Coronary artery (tissue), 2 donors: Measurements from ENCODE around the gene KRTAP4-12.
"Not testable (repeated sequence)": the region's sequence is repeated elsewhere in the genome, so short reads cannot be mapped to it uniquely, and the experiment has no call there.

Source experiments
- DNase-seq: peaks from one replicate; pipeline ENCODE4 v3.0.0-alpha.2; 2017; ENCODE audit warnings: low spot score
- H3K27ac ChIP-seq, 2 donors: fragments of 200-600 bp; sonication (generic); one replicate each; pipeline ENCODE4 v1.5.1; 2016 to 2019
- H3K4me3 ChIP-seq: fragments of 200-600 bp; sonication (generic); 2 replicates; pipeline ENCODE4 v1.5.1; 2016; ENCODE audit warnings: mild to moderate bottlenecking, moderate library complexity
- TF ChIP-seq, protein P1 (sequence below): fragments of 200-600 bp; sonication (generic); IDR thresholded peaks from one replicate; pipeline ENCODE4 v1.5.1; 2019; ENCODE audit warnings: antibody characterized with exemption

Gene KRTAP4-12

GRCh38 chr17:41107941-41108450, 16.0 kb downstream of the KRTAP4-12 start:
- H3K4me3 ChIP-seq = no peak overlapping the region
- no peak for DNase-seq
- no peak overlapping the region for H3K27ac ChIP-seq
- TF ChIP-seq, protein P1, sequence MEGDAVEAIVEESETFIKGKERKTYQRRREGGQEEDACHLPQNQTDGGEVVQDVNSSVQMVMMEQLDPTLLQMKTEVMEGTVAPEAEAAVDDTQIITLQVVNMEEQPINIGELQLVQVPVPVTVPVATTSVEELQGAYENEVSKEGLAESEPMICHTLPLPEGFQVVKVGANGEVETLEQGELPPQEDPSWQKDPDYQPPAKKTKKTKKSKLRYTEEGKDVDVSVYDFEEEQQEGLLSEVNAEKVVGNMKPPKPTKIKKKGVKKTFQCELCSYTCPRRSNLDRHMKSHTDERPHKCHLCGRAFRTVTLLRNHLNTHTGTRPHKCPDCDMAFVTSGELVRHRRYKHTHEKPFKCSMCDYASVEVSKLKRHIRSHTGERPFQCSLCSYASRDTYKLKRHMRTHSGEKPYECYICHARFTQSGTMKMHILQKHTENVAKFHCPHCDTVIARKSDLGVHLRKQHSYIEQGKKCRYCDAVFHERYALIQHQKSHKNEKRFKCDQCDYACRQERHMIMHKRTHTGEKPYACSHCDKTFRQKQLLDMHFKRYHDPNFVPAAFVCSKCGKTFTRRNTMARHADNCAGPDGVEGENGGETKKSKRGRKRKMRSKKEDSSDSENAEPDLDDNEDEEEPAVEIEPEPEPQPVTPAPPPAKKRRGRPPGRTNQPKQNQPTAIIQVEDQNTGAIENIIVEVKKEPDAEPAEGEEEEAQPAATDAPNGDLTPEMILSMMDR = no peak

DNA sequence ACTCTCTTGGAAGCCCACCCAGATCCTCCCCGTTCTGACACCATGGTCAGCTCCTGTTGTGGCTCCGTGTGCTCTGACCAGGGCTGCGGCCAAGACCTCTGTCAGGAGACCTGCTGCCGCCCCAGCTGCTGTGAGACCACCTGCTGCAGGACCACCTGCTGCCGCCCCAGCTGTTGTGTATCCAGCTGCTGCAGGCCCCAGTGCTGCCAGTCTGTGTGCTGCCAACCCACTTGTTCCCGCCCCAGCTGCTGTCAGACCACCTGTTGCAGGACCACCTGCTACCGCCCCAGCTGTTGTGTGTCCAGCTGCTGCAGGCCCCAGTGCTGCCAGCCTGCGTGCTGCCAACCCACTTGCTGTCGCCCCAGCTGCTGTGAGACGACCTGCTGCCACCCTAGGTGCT, 18.6 kb downstream of the KRTAP4-12 start, which contains the start of gene KRTAP4-9:
Gene KRTAP4-9 (plus strand): TSS at position 43 of the 400 bp plus-strand sequence. CDS start 0 bp downstream, at position 43.
- not testable (repeated sequence) for H3K27ac ChIP-seq, DNase-seq, H3K4me3 ChIP-seq

DNA sequence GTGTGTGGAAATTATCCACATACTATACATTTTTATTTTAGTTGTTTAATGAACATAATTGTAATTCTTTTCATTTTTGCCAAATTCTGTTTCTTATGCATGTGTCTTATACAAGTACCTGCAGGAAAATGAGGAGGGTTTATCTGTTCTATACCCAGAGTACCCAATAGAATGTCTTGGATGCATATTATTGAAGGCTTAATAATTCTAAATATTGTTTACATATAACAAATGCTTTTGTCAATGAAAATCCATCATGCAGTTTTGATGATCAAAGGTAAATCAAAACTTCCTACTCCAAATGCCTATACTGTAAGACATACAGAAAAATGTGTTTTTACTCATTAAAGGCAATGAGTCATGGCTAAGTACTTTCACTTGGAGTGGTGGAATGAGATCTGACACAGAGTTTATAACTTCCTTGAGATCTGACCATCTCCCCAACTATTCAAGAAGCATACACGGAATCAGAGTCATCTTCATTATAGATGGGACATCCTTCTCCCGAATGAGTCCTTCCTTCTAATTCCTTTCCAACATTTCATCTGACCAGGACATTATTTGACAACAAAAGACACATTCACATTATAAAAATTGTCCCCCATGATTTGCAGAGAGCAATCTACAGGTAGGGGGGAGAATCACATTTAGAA, 19.5 kb downstream of the KRTAP4-12 start:
- H3K27ac ChIP-seq, DNase-seq, H3K4me3 ChIP-seq: not testable (repeated sequence)

GRCh38 chr17:41103896-41104295, 20.1 kb downstream of the KRTAP4-12 start:
- TF ChIP-seq, protein P1 = no peak
- no peak for DNase-seq
- H3K27ac ChIP-seq = no peak overlapping the region
- no peak overlapping the region for H3K4me3 ChIP-seq

GRCh38 chr17:41101586-41102259, 22.3 kb downstream of the KRTAP4-12 start, which contains the start of gene KRTAP4-16:
TSS of gene KRTAP4-16 (minus strand) at chr17:41102209. CDS start at chr17:41102209, 0 bp downstream.
- no peak for DNase-seq
- Histone ChIP-seq H3K4me3 (no peak within 1 kb of the TSS), H3K27ac (no peak within 1 kb of the TSS)
- TF ChIP-seq, protein P1 = no peak

GRCh38 chr17:41099682-41100480, 24.1 kb downstream of the KRTAP4-12 start:
- not testable (repeated sequence) for H3K27ac ChIP-seq, H3K4me3 ChIP-seq, DNase-seq

GRCh38 chr17:41098481-41098880, 25.5 kb downstream of the KRTAP4-12 start:
- TF ChIP-seq, protein P1 = no peak
- no peak for DNase-seq
- Histone ChIP-seq H3K4me3 (no peak overlapping the region), H3K27ac (no peak overlapping the region)

- TF ChIP-seq, protein P1 = no peak
- no peak within 1 kb of the TSS for H3K27ac ChIP-seq
- H3K4me3 ChIP-seq = no peak within 1 kb of the TSS
- DNase-seq = no peak
Observed at GRCh38 chr17:41098042-41098441, 25.9 kb downstream of the KRTAP4-12 start, which contains the start of gene KRTAP4-8. TSS of gene KRTAP4-8 (minus strand) at chr17:41098142. CDS start at chr17:41098084, 58 bp downstream.
